HG02870 (cell line): ENCODE measurements around the gene SYNRG.

Experiments
- ATAC-seq: cut with Tn5 transposase; IDR thresholded peaks from one replicate; pipeline ENCODE4 v1.9.1; 2021; ENCODE audit warnings: mild to moderate bottlenecking, moderate library complexity; ENCODE audit not compliant: unreplicated experiment

Gene SYNRG

DNA sequence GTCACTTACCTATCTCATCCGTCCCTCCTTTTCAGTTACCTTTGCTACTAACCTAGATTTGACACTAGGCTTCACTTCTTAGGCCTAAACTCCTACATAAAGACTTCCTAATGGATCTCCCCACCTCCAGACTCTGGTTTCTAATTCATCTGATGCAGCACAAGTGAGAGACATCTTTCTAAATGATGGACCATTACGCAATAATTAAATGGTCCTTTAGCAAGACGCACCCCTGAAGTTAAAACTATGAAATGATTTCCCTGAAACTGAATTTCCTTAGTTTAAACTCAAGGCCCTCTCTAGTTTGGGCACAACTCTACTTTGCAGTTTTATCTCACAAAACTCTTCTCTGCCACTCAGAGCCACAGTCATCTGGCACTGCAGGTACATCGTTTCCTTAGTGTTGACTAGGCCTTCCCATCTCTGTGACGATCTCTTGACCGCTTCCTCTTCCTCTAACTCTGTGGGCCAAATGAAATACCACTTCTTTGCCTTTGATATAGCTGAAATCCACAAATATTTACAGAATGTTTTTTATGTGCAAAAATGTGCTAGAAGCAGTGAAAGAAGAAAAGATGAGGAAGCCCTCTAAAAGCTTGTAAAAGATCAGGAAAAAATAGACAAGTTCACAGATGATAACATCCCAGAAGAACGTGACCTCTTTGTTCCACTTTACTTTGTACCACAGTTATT, 3.3 kb downstream of the SYNRG start:
- ATAC-seq, result no peak

DNA sequence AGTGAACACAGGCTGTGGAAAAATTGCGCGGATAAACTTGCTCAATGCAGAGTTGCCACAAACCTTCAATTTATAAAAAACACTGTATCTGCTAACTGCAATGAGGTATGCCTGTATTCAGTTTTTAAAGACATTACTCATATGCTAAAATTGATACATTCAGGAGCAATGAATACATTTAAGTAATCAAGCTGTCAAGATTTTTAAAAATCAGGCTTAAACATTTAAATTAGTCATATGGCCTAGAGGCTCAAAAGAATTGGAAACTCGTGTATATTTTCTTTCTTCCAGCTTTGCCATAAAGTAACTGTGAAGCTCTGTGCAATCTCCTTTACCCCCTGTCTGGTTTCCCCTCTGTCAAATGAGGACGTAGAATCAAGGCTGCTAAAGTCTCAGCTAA, 4.1 kb downstream of the SYNRG start:
- no peak for ATAC-seq

DNA sequence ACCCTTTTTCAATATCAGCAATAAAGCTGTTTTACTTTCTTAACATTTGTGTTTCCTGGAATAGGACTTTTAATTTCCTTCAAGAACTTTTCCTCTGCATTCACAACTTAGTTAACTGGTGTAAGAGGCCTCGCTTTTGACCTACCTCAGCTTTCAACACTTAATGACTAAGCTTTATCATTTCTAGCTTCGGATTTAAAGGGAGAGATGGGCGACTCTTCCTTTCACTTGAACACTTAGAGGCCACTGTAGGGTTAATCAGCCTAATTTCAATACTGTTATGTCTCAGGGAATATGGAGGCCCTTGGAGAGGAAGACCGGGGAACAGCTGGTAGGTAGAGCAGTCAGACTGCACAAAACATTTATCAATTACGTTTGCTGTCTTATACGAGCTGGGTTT, 4.7 kb downstream of the SYNRG start:
- no peak for ATAC-seq

DNA sequence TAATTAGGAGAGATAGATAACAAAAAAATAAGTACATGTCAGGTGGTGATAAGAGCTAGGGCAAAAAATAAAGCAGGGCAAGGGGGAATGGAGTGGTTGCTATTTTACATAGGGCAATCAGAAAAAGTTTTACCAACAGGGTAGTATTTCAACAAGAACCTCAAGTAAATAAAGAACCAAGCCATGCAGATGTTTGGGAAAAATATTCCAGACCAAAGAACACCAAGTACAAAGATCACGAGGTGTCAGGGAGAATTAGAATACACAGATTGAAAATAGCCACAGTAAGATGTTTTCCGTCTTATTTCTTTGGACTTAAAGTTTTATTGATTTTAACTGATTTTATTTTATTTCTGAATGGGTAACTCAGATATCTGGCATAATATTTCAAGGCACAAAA, 11.1 kb downstream of the SYNRG start:
- no peak for ATAC-seq

DNA sequence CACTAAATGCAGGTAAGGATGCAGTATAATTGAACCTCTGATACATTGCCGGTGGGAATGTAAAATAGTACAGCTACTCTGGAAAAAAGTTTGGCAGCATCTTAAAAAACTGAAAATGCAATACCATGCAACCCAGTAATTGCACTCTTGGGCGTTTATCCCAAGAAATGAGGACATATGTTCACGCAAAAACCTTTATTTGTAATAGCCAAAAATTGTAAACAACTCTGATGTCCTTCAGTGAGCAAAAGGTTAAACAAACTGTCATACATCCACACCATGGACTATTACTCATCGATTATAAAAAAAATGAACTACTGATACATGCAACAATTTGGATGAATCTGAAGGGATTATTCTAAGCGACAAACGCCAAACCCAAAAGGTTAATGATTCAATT, 16.9 kb downstream of the SYNRG start:
- ATAC-seq, result no peak

DNA sequence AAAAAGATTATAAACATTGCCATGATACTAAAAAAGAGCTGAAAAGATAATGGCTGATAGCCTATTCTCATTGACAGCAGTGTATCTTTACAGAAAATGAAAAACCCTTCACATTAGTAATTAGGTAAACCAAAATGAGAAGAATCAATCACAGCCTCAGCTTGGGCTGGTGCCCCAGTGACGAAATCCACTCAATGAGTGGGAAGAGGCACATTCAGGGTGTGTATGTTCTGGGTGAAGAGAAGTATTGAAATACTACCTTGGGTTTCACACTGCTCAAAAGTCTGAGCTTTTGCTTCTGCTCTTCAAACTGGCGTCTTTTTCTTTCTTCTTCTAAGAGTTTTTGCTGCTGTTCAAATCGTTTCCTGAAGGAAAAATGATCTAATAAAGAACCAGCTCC, 24.2 kb downstream of the SYNRG start:
- no peak for ATAC-seq

DNA sequence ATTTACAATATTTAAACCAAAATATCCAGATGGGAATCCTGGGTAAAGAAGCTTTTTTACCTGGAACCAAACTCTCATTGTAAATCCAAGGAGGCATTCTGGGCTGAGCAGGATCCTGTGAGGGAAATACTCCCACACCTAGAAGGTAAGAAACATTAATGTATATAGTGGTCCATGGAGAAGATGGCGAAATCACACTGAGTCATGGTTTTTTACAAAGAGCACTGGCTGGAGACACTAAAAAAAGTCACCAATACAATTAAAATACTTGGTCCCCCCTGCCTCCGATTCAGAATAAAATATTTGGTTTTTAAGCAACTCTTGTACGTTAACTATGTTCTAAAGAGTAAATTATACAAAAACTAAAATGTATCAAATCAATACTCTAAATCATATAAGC, 32.9 kb downstream of the SYNRG start:
- no peak for ATAC-seq

DNA sequence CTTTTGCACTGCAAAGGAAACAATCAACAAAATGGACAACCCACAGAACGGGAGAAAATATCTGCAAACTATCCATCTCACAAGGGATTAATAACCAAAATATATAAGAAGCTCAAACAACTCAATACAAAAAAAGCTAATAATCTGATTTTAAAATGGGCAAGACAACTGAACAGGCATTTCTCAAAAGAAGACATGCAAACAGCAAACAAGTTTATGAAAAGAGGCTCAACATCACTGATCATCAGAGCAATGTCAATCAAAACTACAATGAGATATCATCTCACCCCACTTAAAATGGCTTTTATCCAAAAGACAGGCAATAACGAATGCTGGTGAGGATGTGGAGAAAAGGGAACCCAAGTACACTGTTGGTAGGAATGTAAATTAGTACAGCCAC, 34.8 kb downstream of the SYNRG start:
- no peak for ATAC-seq

DNA sequence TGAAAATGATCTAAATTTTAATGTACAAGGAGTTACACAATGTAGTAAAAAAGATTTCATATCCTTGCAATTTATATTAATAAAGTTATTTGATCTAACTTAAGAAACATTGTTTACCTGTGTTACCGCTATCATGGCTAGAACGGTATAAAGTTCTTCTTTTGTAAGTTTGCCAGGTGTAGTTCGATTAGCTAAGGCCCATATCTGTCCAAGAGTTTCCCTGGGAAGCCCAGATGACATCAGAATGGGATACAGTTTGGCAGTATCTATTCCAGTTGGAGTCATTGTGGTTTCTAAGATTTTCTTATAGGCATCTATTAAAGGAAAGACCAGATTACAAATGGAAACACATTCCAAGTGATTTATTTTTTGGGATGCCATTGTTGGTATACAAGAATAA, 37.5 kb downstream of the SYNRG start:
- ATAC-seq, result no peak

DNA sequence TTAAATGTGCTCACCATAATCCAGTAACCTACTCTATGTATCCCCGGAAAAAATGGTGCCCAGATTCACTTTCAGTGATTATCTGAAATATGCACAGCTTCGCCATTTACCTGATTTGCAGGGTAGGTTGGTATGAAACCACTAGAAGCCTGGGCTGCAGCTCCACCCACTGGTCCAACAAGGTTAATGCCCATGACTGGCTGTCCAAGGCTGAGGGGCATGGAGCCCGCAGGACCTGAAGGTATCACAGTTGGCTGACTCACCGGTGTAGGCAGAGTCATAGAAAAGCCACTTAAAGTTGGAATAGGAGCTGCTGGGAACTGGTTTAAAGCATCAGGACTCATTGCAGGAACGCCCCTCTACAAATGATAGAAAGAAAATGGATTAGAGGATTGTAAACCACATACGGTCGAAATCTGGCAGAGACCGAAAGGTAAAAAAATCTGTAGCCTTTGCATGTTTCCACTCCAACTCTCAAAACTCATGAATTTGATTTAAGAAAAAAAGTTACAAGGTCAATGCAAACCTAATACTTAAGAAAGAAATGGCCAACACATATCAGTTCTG, 38.6 kb downstream of the SYNRG start:
- no peak for ATAC-seq

DNA sequence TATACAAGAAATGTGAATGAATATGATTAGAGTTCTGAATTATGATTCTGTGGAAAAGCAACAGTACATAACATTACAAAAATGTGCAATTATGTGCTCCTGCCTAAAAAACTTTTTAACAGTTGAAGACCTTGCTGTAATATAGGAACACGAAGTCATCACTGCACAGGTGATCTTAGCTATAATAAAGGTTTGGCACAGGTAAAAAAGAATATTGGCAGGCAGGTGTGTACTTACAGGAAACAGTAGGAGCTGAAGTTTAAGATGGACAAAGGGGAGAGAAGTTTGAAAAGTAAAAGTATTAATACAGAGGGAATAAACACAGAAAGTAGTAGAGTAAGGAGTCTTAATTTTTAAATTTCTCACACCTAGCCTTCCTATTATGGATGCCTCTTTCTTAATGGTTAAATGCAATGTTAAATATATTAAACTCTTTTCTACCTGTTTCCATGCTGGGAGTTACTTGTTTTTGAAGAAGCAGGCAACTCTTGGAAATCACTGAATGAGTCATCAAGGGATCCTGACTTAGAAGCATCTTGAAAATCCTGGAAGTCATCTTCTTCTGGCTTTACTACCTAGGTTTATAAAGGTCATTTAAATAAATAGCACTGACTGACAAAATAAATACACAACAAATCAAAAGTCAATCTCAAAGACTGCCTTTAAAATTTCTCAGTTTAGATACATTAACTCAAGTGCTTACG, 40.7 kb downstream of the SYNRG start:
- ATAC-seq, result no peak

DNA sequence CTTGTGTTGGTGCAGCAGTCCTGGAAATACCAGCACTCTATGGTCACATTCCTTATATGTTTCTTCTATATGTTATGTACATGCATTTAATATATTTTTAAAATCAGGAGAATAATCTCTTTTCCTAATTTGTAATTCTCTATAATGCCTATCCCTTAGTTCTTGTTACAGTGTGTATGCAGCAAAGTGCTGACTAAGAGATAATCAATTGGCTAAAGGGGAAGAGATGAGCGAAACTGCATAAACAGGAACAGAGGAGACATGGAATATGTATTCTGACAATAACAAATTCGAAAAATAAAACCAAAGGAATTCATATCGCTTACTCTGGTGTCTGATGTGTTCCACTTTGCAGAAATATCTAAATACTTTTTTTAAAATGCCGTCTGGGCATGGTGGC, 41.7 kb downstream of the SYNRG start:
- ATAC-seq, result no peak

DNA sequence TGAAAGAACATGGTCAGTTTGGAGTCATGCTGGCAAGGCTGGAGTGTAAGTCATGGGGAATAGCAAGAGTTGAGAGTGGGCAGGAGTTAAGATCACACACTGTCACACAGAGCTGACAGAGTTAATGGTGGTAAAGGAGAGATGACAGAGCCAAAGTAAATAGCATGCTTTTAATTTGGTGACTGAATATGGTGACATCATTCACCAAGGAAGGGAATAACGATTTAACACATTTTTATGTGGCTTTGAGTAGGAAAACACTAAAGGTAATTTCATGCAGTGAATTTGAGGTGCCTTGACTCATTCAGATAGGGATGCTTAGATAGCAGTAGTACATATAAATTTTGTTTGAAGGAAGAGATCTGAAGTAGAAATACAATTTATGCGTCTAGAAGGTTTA, 42.1 kb downstream of the SYNRG start:
- no peak for ATAC-seq

DNA sequence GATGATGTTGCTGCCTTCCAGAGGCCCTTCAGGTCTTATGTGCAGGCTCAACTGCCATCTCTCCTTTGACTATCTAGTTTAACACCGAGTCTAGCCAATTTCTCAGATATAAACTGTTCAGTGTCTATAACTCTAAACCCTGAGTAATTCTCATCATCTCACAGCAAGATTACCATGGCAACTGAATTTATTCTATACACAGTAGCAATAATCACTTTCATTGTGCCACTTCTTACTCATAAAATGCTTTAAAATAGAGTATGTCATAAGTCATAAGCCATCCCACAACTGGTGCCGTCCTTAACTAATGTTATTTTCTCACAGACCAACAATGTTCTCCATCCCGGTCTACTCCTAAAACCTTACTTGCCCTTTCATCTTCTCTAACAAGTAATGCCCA, 45.0 kb downstream of the SYNRG start:
- ATAC-seq, result no peak

DNA sequence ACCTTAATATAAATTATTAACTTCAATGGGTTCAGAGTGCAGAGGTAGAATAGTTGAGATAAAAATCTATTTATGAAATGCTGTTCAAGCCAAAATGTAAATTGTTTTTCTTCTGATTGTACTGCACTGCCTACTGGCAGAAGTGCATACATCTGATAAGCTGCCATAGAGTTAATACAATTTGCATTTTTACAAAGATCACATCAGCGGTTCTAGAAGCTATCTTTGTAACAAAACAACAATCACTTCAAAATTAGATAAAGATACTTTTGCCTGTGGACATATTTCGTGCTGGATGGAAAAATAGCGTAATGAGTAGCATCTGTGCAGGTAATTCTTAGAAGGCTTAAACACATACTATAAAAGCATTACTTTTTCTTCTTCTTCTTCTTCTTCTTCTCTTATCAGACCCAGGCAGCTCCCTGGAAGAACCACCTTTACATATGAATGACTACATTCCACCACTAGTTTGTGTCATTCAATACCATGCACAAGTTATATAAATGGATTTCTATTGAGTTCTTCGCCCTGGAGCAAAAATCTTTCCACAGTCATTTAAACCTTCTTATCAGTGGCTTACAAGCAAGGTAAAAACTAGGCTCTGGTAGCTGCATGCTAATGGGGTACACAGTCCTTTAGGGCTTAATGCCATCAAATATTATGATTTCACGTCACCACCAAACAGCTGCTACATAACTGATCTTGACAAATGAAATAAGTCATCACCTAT, 47.0 kb downstream of the SYNRG start:
- ATAC-seq, result no peak

DNA sequence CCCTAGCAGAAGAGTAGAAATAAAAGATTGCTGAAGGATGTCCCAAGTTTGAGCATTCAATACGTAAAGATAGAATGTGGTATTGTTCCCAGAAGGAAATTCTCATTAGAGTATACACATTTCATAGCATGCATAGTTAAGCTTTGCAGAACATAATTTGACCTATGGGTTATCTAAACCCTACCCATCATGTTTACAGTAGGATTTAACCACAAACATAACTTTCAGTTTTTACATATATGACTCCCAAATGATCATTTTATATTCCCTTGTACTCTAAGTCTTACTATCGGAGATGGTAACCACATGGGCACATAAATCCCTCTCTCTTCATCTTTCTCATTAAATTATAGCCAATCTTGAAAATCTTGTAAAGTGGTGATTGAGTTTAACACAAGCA, 50.9 kb downstream of the SYNRG start:
- no peak for ATAC-seq

DNA sequence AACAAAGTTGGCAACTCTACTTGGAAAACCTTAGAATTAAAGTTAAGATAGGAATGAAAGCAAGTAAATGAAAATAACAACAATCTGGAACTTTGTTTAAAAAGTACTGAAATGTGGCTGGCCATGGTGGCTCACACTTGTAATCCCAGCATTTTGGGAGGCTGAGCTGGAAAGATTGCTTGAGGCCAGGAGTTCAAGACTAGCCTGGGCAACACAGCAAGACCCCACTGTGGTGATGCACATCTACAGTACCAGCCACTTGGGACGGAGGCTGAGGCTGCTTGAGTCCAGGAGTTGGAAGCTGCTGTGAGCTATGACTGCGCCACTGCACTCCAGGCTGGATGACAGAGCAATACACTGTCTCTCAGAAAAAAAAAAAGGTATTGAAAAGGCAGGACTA, 51.7 kb downstream of the SYNRG start:
- no peak for ATAC-seq

DNA sequence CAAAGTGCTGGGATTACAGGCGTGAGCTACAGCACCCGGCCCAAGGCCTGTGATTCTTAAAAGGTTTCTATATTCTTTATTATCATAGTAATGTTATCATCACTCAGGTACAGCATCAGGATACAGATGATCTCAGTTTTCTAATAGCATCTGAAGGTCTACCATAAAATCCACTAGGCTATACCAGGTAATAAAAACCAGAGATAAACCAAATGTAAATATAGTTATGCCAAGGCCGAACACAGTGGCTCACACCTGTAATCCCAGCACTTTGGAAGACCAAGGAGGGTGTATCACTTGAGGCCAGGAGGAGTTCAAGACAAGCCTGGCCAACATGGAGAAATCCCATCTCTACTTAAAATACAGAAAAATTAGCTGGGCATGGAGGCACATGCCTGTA, 53.8 kb downstream of the SYNRG start:
- no peak for ATAC-seq

DNA sequence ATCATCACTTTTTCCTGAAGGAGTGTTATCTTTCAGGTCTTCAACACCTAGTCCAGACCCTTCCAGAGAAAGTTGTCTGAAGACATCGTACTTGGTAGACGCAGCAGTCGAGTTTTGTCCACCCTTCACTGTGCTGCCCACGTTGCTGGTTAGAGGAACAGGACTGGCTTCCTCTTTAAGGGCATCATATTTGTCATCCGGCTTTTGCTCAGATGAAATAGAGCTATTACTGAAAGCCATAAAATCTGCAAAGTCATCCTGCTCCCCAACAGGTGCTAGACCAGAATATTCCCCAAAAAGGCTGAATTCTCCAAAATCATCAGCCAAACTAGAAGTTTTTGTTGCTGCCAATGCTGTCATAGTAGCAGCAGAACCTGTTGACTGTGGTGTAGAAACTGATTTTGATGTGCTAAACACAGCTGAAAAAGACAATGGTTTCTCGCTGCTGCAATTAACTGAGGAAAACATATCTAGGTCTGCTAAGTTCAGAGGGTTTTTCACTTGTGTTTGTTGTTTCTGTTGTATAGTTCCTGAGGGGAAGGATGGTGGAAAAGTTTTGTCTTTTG, 55.7 kb downstream of the SYNRG start:
- ATAC-seq, result no peak

DNA sequence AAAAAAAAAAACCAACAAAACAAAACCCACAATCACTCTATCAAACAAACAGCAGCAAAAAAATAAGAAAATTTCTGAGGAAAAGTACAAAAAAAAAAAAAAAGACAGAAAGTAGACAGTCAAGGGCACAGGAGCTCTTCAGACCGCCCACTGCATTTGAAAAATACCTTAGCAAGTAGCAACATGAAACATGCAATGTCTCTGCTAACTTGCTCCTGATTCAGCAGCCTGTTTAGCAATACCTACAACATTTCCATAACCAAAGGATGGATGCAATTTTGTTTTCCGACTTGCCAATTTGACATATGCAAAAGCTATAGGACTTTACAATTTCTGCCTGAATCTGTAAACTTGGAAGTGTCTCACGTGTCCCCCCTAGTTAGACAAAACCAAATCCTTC, 57.4 kb downstream of the SYNRG start:
- ATAC-seq, result no peak

DNA sequence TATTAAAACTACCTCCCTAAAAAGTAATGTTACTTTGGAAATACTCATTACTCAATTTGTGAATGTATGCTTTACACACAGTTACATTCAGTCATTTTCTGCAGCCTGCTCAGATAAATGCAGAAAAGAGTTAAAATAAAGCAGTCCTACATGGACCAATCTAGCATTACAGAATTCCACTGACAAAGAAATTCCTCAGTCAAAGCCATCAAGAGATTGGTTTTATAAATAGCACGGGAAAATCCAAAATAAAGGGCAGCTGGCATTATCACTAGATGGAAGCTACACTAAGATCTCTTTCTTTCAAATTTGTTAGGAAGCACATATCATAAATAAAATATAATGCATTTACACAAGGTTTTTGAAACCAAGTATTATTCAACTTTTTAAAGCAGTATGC, 61.2 kb downstream of the SYNRG start:
- ATAC-seq, result no peak

DNA sequence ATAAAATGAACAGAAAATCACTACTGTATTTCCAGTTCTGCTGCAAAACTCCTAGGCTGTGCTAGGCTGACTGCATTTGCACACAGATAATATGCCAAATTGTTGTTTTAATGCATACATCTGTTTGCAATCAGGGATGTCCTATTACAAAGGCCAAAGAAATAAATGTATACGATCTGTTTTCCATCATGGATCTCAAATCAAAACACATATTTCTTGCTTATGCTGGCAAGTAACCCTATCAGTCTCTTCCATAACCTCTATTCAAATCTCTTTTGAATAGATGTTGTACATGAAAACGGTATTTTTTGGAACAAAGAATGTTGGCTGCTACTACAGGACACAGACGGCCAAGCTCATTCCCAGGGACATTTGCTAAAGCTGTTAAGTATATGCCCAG, 62.9 kb downstream of the SYNRG start:
- ATAC-seq, result no peak
